Parathyroid adenoma (tissue), 2 donors: Measurements from ENCODE around the gene ASTN2.
A peak's percentile ranks its signal among the peaks of the same experiment; 100 is the strongest.

Source experiments
- H2AFZ ChIP-seq: fragments of 300-600 bp; sonication (generic); one replicate; pipeline ENCODE4 v1.7.0; 2017; ENCODE audit warnings: antibody characterized with exemption, mild to moderate bottlenecking
- H3K27ac ChIP-seq: fragments of 300-600 bp; sonication (generic); one replicate; pipeline ENCODE4 v1.7.0; 2017
- H3K27me3 ChIP-seq: fragments of 300-600 bp; sonication (generic); one replicate; pipeline ENCODE4 v1.7.0; 2017; ENCODE audit warnings: low read length; ENCODE audit not compliant: control insufficient read depth, insufficient read depth
- H3K36me3 ChIP-seq: fragments of 300-600 bp; sonication (generic); one replicate; pipeline ENCODE4 v1.7.0; 2017; ENCODE audit warnings: low read length; ENCODE audit not compliant: control insufficient read depth, insufficient read depth
- H3K4me1 ChIP-seq: fragments of 300-600 bp; sonication (generic); one replicate; pipeline ENCODE4 v1.7.0; 2017; ENCODE audit warnings: control low read depth
- H3K4me2 ChIP-seq: fragments of 300-600 bp; sonication (generic); one replicate; pipeline ENCODE4 v1.7.0; 2017; ENCODE audit warnings: low read length
- H3K4me3 ChIP-seq: fragments of 300-600 bp; sonication (generic); one replicate; pipeline ENCODE4 v1.7.0; 2017; ENCODE audit warnings: low read depth, low read length
- H3K79me2 ChIP-seq: fragments of 300-600 bp; sonication (generic); one replicate; pipeline ENCODE4 v1.7.0; 2017; ENCODE audit warnings: control low read depth
- H3K9ac ChIP-seq: fragments of 300-600 bp; sonication (generic); one replicate; pipeline ENCODE4 v1.7.0; 2017; ENCODE audit warnings: mild to moderate bottlenecking
- H3K9me3 ChIP-seq: fragments of 300-600 bp; sonication (generic); one replicate; pipeline ENCODE4 v1.7.0; 2017; ENCODE audit warnings: low read length; ENCODE audit not compliant: control insufficient read depth
- CTCF ChIP-seq: fragments of 300-600 bp; sonication (generic); IDR thresholded peaks from one replicate; pipeline ENCODE4 v1.7.0; 2017; ENCODE audit warnings: antibody characterized with exemption, mild to moderate bottlenecking
- donor health status: primary hyperparathyroidism.

ASTN2 gene

GRCh38 chr9:116686135-116686534, 728.7 kb downstream of the ASTN2 start:
- H3K9ac ChIP-seq: no peak overlapping the region

GRCh38 chr9:116685166-116685565, 729.7 kb downstream of the ASTN2 start:
- Histone ChIP-seq H3K27ac (no peak overlapping the region), H3K9ac (no peak overlapping the region), H3K9me3 (no peaks in the 10 kb centered on the region), H3K79me2 (peaks cover 10% of the 10 kb centered on the region), H3K4me1 (no peaks in the 10 kb centered on the region), H3K4me3 (no peak overlapping the region), H2AFZ (no peak overlapping the region), H3K36me3 (no peaks in the 10 kb centered on the region), H3K4me2 (no peak overlapping the region), H3K27me3 (no peaks in the 10 kb centered on the region)
- no peak for TF ChIP-seq CTCF

More at GRCh38 chr9:116686135-116686534, 728.7 kb downstream of the ASTN2 start:
- Histone ChIP-seq H3K4me3 (no peak overlapping the region), H3K36me3 (no peaks in the 10 kb centered on the region), H3K4me1 (no peaks in the 10 kb centered on the region), H3K27ac (no peak overlapping the region), H3K79me2 (peaks cover 10% of the 10 kb centered on the region), H3K27me3 (no peaks in the 10 kb centered on the region), H2AFZ (peak overlapping the region; percentile 85), H3K4me2 (peak overlapping the region; percentile 57), H3K9me3 (no peaks in the 10 kb centered on the region)
- TF ChIP-seq CTCF: no peak

GRCh38 chr9:116683535-116683934, 731.3 kb downstream of the ASTN2 start:
- Histone ChIP-seq H3K4me3 (no peak overlapping the region), H3K4me1 (no peaks in the 10 kb centered on the region), H3K79me2 (peaks cover 7% of the 10 kb centered on the region), H3K27ac (no peak overlapping the region), H2AFZ (no peak overlapping the region), H3K36me3 (no peaks in the 10 kb centered on the region), H3K27me3 (no peaks in the 10 kb centered on the region), H3K4me2 (no peak overlapping the region), H3K9ac (no peak overlapping the region), H3K9me3 (no peaks in the 10 kb centered on the region)
- TF ChIP-seq CTCF: no peak

GRCh38 chr9:116674210-116674980, 740.5 kb downstream of the ASTN2 start:
- no peaks in the 10 kb centered on the region for H3K4me1 ChIP-seq
- no peaks in the 10 kb centered on the region for H3K79me2 ChIP-seq
- no peak for TF ChIP-seq CTCF
- no peaks in the 10 kb centered on the region for H3K9me3 ChIP-seq
- H3K4me2 ChIP-seq: no peak overlapping the region
- H3K4me3 ChIP-seq: no peak overlapping the region
- H3K36me3 ChIP-seq: no peaks in the 10 kb centered on the region
- no peaks in the 10 kb centered on the region for H3K27me3 ChIP-seq
- H3K27ac ChIP-seq: no peak overlapping the region
- no peak overlapping the region for H3K9ac ChIP-seq
- H2AFZ ChIP-seq: no peak overlapping the region

GRCh38 chr9:116673375-116673774, 741.5 kb downstream of the ASTN2 start:
- Histone ChIP-seq H3K4me3 (no peak overlapping the region), H3K4me1 (no peaks in the 10 kb centered on the region), H3K9me3 (no peaks in the 10 kb centered on the region), H3K27me3 (no peaks in the 10 kb centered on the region), H2AFZ (no peak overlapping the region), H3K79me2 (no peaks in the 10 kb centered on the region), H3K36me3 (no peaks in the 10 kb centered on the region), H3K4me2 (no peak overlapping the region), H3K27ac (no peak overlapping the region), H3K9ac (no peak overlapping the region)
- TF ChIP-seq CTCF: no peak
